Smooth muscle cell (in vitro differentiated cells): Measurements from ENCODE around the gene PLK2. TPM values are rescaled to one million over a fixed set of nuclear protein-coding genes. Genes with fewer than 3 reads are reported as not detected.

Source experiments
- DNase-seq: peaks from one replicate; lab custom pipeline; 2025; ENCODE audit not compliant: unreplicated experiment; lab: John Stamatoyannopoulos, UW
- H2AFZ ChIP-seq: fragments of 200-600 bp; sonication (generic); 2 replicates; pipeline ENCODE4 v1.6.0; 2016; ENCODE audit warnings: antibody characterized with exemption, low read depth, mild to moderate bottlenecking
- H3F3A ChIP-seq: fragments of 200-600 bp; sonication (generic); 2 replicates; pipeline ENCODE4 v1.6.0; 2017; ENCODE audit warnings: antibody characterized with exemption, low read depth
- H3K27ac ChIP-seq: fragments of 200-600 bp; sonication (generic); 2 replicates; pipeline ENCODE4 v1.5.1; 2016; ENCODE audit warnings: low read depth, mild to moderate bottlenecking
- H3K27me3 ChIP-seq: fragments of 200-600 bp; sonication (generic); 2 replicates; pipeline ENCODE4 v1.6.1; 2016; ENCODE audit warnings: low read depth, mild to moderate bottlenecking
- H3K36me3 ChIP-seq: fragments of 200-600 bp; sonication (generic); 2 replicates; pipeline ENCODE4 v1.5.1; 2016; ENCODE audit warnings: low read depth
- H3K4me1 ChIP-seq: fragments of 200-600 bp; sonication (generic); 2 replicates; pipeline ENCODE4 v1.5.1; 2016; ENCODE audit warnings: low read depth
- H3K4me2 ChIP-seq: fragments of 200-600 bp; sonication (generic); 2 replicates; pipeline ENCODE4 v1.6.0; 2016; ENCODE audit warnings: mild to moderate bottlenecking
- H3K4me3 ChIP-seq: fragments of 200-600 bp; sonication (generic); 2 replicates; pipeline ENCODE4 v1.5.1; 2016; ENCODE audit warnings: mild to moderate bottlenecking
- H3K79me2 ChIP-seq: fragments of 200-600 bp; sonication (generic); 2 replicates; pipeline ENCODE4 v1.6.0; 2016; ENCODE audit warnings: low read depth, mild to moderate bottlenecking
- H3K9ac ChIP-seq: fragments of 200-600 bp; sonication (generic); 2 replicates; pipeline ENCODE4 v1.6.0; 2016; ENCODE audit warnings: low read depth
- H3K9me3 ChIP-seq: fragments of 200-600 bp; sonication (generic); replicated peaks from 2 replicates; pipeline ENCODE4 v1.5.1; 2016; ENCODE audit warnings: low read depth
- H4K20me1 ChIP-seq: fragments of 200-600 bp; sonication (generic); 2 replicates; pipeline ENCODE4 v1.6.0; 2016; ENCODE audit warnings: low read depth
- WGBS: methylation state at CpG from one replicate; pipeline ENCODE4 v1.1.7; 2016; ENCODE audit warnings: low lambda C conversion rate; 5-methylcytosine and 5-hydroxymethylcytosine counted together
- polyA plus RNA-seq: library from polyadenylated mRNA; unstranded; fragments of >200 nt; fragmentation: Nextera tagmentation; extraction: Ambion mirVana; gene quantifications from 2 replicates; pipeline ENCODE4 v1.2.1, GENCODE V29; 2016
- total RNA-seq: library from RNA; depleted of rRNA; stranded (reverse); fragments of >200 nt; gene quantifications from 2 replicates; pipeline ENCODE4 v1.2.3, GENCODE V29; 2014
- TF ChIP-seq, protein P1 (sequence below): fragments of 200-600 bp; sonication (generic); IDR thresholded peaks from 2 replicates; pipeline ENCODE4 v1.5.1; 2017; ENCODE audit warnings: borderline replicate concordance, mild to moderate bottlenecking, antibody characterized with exemption; ENCODE audit not compliant: insufficient read depth, poor library complexity, severe bottlenecking

Gene PLK2
- total and polyA plus RNA-seq, 2 experiments from 2014 or later = 175 to 425 TPM

DNA sequence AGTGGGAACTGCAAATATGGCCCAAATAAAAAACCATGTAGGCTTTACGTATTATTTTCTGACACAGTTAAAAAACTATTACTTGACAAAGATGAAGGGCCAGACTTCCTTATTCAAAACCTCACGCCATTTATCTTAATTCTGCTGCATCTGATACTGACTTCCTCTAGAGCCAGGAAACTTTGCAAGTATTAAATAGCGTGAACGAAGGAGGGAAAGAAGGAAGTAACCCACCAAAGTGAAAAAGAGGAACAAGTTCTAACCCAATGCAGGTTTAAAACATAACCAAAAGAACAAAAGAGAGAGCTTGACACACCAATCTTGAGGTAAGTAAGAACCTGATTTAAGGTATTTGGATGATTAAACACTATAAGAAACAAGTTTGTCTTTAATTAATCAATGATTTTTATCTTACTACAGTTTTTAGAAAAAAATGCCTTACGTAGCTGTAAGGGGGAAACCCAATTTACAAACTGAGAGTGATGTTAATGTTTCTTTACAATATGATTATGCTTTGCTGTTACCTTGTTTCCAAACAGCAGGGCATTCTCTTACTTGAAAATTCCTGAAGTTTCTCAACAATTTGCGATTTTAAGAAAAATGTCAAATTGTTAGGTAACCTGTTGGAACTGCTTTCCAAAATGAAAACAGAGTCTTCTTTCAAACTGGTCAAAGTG, 31.5 kb upstream of the PLK2 start, which contains the start of gene GAPT:
Gene GAPT, plus strand, starts transcription at position 220 of the 677 bp plus-strand sequence. CDS start 3,102 bp downstream, outside the sequence.
- no peak within 1 kb of the TSS for H3K9ac ChIP-seq
- no peak within 1 kb of the TSS for H3K4me3 ChIP-seq
- H3F3A ChIP-seq = no peaks in the 10 kb centered on the region
- no peaks in the 10 kb centered on the region for H3K27me3 ChIP-seq
- no peaks in the 10 kb centered on the region for H3K9me3 ChIP-seq
- WGBS = 84% methylated on average over 6 of the region's 6 CpGs
- no peak within 1 kb of the TSS for H3K27ac ChIP-seq
- TF ChIP-seq, protein P1, sequence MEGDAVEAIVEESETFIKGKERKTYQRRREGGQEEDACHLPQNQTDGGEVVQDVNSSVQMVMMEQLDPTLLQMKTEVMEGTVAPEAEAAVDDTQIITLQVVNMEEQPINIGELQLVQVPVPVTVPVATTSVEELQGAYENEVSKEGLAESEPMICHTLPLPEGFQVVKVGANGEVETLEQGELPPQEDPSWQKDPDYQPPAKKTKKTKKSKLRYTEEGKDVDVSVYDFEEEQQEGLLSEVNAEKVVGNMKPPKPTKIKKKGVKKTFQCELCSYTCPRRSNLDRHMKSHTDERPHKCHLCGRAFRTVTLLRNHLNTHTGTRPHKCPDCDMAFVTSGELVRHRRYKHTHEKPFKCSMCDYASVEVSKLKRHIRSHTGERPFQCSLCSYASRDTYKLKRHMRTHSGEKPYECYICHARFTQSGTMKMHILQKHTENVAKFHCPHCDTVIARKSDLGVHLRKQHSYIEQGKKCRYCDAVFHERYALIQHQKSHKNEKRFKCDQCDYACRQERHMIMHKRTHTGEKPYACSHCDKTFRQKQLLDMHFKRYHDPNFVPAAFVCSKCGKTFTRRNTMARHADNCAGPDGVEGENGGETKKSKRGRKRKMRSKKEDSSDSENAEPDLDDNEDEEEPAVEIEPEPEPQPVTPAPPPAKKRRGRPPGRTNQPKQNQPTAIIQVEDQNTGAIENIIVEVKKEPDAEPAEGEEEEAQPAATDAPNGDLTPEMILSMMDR = no peak
- no peaks in the 10 kb centered on the region for H3K79me2 ChIP-seq
- no peaks in the 10 kb centered on the region for H4K20me1 ChIP-seq
- no peak for DNase-seq
- no peak within 1 kb of the TSS for H3K4me2 ChIP-seq
- H3K36me3 ChIP-seq = no peaks in the 10 kb centered on the region
- peaks cover 3% of the 10 kb centered on the region for H3K4me1 ChIP-seq
- H2AFZ ChIP-seq = no peak within 1 kb of the TSS

DNA sequence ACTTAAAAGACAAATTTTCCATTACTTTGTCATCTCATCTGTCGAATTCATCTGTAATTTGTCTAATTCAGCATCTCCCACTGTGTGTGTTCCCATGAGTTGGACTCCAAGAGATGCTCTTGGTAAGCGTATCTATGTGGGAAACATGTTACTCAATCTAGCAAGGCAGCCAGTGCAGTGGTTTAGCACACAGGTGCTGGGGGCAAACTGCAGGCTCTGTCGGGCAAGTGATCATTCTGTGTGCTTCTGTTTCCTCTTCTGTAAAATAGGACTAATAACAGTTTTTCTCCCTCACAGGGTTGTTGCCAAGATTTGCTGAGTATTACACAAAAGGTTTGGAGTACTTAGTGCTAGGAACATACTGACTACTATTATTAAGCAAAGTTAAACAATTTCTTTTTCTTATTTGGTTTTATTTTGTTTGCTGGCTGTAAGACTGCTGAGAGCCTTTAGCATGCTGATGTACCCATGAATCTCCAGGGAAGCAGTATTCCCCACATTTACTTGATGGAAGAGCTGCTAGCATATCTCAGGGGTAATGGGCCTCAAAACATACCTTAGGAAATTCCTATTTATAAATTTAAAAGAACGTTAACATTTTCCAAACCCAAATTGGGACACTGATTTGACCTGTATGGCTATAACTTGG, 30.6 kb upstream of the PLK2 start:
- TF ChIP-seq, protein P1 = no peak
- no peak overlapping the region for H3K27ac ChIP-seq
- no peak overlapping the region for H3K9ac ChIP-seq
- no peaks in the 10 kb centered on the region for H3K79me2 ChIP-seq
- no peaks in the 10 kb centered on the region for H4K20me1 ChIP-seq
- H3K9me3 ChIP-seq = no peaks in the 10 kb centered on the region
- H3K4me2 ChIP-seq = no peak overlapping the region
- no peak for DNase-seq
- no peaks in the 10 kb centered on the region for H3K36me3 ChIP-seq
- H3F3A ChIP-seq = no peaks in the 10 kb centered on the region
- H3K4me3 ChIP-seq = no peak overlapping the region
- no peaks in the 10 kb centered on the region for H3K27me3 ChIP-seq
- H3K4me1 ChIP-seq = peaks cover 3% of the 10 kb centered on the region
- no peak overlapping the region for H2AFZ ChIP-seq
- WGBS = 91% methylated on average over 4 of the region's 4 CpGs

DNA sequence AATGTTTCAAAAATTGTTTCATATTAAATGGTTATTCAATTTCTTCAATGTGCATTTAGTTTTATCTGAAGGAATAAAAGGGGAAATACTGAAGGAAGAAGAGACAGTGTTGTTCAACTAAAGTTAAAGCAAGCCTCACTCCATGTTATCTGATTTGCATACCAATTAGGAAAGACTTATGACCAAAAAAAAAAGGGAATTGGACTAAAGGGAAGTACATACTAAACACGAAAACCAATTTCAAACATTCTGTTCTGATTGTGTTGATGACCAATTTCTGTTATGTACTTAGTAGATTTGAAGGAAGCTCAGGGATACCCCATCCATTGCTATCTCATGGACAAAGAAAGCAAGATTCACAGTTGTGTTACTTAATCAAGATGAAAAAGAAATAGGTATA, 26.4 kb upstream of the PLK2 start:
- 100% methylated on average over 1 of the region's 1 CpG for WGBS
- peaks cover 3% of the 10 kb centered on the region for H3K4me1 ChIP-seq
- no peak overlapping the region for H3K4me3 ChIP-seq
- H3K9ac ChIP-seq = no peak overlapping the region
- H3F3A ChIP-seq = no peaks in the 10 kb centered on the region
- no peaks in the 10 kb centered on the region for H3K36me3 ChIP-seq
- TF ChIP-seq, protein P1 = no peak
- no peaks in the 10 kb centered on the region for H4K20me1 ChIP-seq
- DNase-seq = no peak
- no peaks in the 10 kb centered on the region for H3K79me2 ChIP-seq
- no peaks in the 10 kb centered on the region for H3K9me3 ChIP-seq
- H3K27ac ChIP-seq = no peak overlapping the region
- no peak overlapping the region for H3K4me2 ChIP-seq
- no peak overlapping the region for H2AFZ ChIP-seq
- no peaks in the 10 kb centered on the region for H3K27me3 ChIP-seq
